NT2/D1 (cell line): ENCODE measurements around the gene SMTN.

Experiments
- SUZ12 ChIP-seq: IDR thresholded peaks from 2 replicates; pipeline ENCODE4 v1.6.1; 2011; ENCODE audit not compliant: insufficient read length, insufficient read depth; ENCODE audit errors: extremely low read depth
- YY1 ChIP-seq: IDR thresholded peaks from 2 replicates; pipeline ENCODE4 v1.6.1; 2011; ENCODE audit not compliant: insufficient read length, insufficient read depth
- ZNF274 ChIP-seq: IDR thresholded peaks from 2 replicates; pipeline ENCODE4 v1.6.1; 2011; ENCODE audit warnings: mild to moderate bottlenecking, low read depth, low read length

DNA sequence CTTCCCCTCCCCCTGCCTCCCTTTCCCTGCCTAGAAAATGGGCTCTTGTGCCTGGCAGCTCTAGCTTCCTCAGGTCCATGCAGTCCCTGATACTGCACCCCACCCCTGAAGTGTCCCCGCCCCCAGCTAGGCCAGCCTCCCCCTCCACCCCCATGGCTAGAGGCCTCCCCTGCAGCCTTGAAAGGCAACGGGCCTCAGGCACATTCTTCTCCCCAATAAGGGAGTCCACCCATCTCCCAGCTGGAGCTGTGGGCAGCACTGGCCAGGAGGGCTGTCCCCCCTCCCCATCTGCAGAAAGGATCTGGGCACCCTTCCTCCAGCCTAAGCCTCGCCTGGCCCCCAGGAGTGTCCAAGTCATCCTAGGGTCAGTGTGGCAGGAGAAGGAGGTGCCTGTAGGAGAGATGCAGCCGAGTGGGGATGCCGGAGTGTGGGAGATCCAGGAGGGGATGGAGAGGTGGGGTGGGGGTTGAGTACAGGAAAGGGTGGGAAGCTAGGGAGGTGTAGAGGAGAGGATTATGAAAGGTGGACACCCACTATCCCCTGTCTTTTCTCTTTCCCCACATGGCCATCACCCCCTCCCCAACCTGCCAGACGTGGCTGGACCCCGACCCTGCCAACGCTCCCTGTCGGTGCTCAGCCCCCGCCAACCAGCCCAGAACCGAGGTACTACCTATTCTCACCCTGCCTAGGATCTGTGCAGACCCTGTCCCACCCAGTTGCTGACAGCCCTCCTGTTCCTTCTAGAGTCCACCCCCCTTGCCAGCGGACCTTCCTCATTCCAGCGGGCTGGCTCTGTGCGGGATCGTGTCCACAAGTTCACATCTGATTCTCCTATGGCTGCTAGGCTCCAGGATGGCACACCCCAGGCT lies 9.3 kb downstream of the SMTN start:
- no peak for TF ChIP-seq YY1
- no peak for TF ChIP-seq ZNF274
- TF ChIP-seq SUZ12: no peak
